Panc1 (cell line): Measurements from ENCODE around the gene TLR10. TPM values are rescaled to one million over a fixed set of nuclear protein-coding genes. Genes with fewer than 3 reads are reported as not detected.
"Not testable (repeated sequence)": the region's sequence is repeated elsewhere in the genome, so short reads cannot be mapped to it uniquely, and the experiment has no call there.

Source experiments
- ATAC-seq: fragments of 200-7000 bp; cut with Tn5 transposase; 2 replicates; pipeline ENCODE4 v1.9.1; 2020; ENCODE audit warnings: mild to moderate bottlenecking, moderate library complexity
- BruUV-seq: library from RNA; stranded (reverse); fragments of 400-500 nt; replicated peaks from 2 replicates; lab custom pipeline; 2021; lab: Mats Ljungman, UMichigan
- CTCF ChIA-PET: fragments of 300-600 bp; sonication (Branson Sonifier 250); formaldehyde crosslinking; loops from one replicate; lab custom pipeline; 2022; ENCODE audit warnings: antibody characterized with exemption; lab: Charles Lee
- POLR2A ChIA-PET: fragments of 300-600 bp; sonication (Branson Sonifier 250); formaldehyde crosslinking; loops from one replicate; lab custom pipeline; 2022; ENCODE audit warnings: antibody characterized with exemption; lab: Charles Lee
- DNase-seq: peaks from one replicate; pipeline ENCODE4 v3.0.0-alpha.2; 2010; ENCODE audit warnings: low read depth, low spot score
- H3K27ac ChIP-seq: 2 replicates; pipeline ENCODE4 v1.5.1; 2011; ENCODE audit warnings: mild to moderate bottlenecking, low read length, inconsistent platforms
- H3K27me3 ChIP-seq: fragments of 200-500 bp; sonication (Bioruptor generic); 2 replicates; pipeline ENCODE4 v1.6.0; 2014; ENCODE audit warnings: low read length, inconsistent platforms; ENCODE audit not compliant: control insufficient read depth, insufficient read depth
- H3K36me3 ChIP-seq: fragments of 200-500 bp; sonication (Bioruptor generic); 2 replicates; pipeline ENCODE4 v1.5.1; 2014; ENCODE audit warnings: inconsistent platforms, mild to moderate bottlenecking, low read length, moderate library complexity; ENCODE audit not compliant: control insufficient read depth, insufficient read depth
- H3K4me1 ChIP-seq: 2 replicates; pipeline ENCODE4 v1.5.1; 2011; ENCODE audit warnings: inconsistent platforms, mild to moderate bottlenecking, low read length, moderate library complexity; ENCODE audit not compliant: control insufficient read depth, insufficient read depth
- H3K4me3 ChIP-seq, 2 experiments: 2 replicates each; pipeline ENCODE4 v1.5.1; 2011 to 2012; ENCODE audit warnings: low read depth in 2 of 2, low read length in 2 of 2, mild to moderate bottlenecking in 2 of 2, inconsistent platforms in 1 of 2, moderate library complexity in 1 of 2
- H3K9me3 ChIP-seq: fragments of 200-500 bp; sonication (Bioruptor generic); 2 replicates; pipeline ENCODE4 v1.5.1; 2014; ENCODE audit warnings: low read depth, mild to moderate bottlenecking, inconsistent platforms, low read length, moderate library complexity; ENCODE audit not compliant: control insufficient read depth, insufficient read depth
- CTCF ChIP-seq: fragments of 450-650 bp; IDR thresholded peaks from 2 replicates; pipeline ENCODE4 v1.5.1; 2017; ENCODE audit warnings: mild to moderate bottlenecking
- POLR2AphosphoS5 ChIP-seq: IDR thresholded peaks from 2 replicates; pipeline ENCODE4 v1.6.1; 2012; ENCODE audit warnings: mild to moderate bottlenecking, low read depth, low read length, moderate library complexity
- REST ChIP-seq, 2 experiments: IDR thresholded peaks; 2 replicates each; pipeline ENCODE4 v1.6.1; 2011 to 2012; ENCODE audit warnings: low read depth in 2 of 2, control low read depth in 1 of 2, low read length in 1 of 2, mild to moderate bottlenecking in 1 of 2, moderate library complexity in 1 of 2; ENCODE audit not compliant: insufficient read depth in 1 of 2
- SIN3A ChIP-seq: IDR thresholded peaks from 2 replicates; pipeline ENCODE4 v1.6.1; 2012; ENCODE audit warnings: low read depth, mild to moderate bottlenecking, low read length, moderate library complexity, borderline replicate concordance; ENCODE audit not compliant: insufficient read depth
- TCF7L2 ChIP-seq: IDR thresholded peaks from 2 replicates; pipeline ENCODE4 v1.6.1; 2011; ENCODE audit warnings: mild to moderate bottlenecking, low read depth, low read length, inconsistent platforms
- in situ Hi-C: cut with HindIII; loops from 2 replicates; pipeline ENCODE4 v1.10.0; 2016; ENCODE audit warnings: low sequenced_read_pairs, low pct_unique_long_range_greater_than_20kb
- intact Hi-C: fragments of 100-400 bp; cut with micrococcal nuclease; formaldehyde crosslinking; loops from one replicate; pipeline ENCODE4 v1.10.0; 2022; ENCODE audit not compliant: unreplicated experiment
- total RNA-seq: library from RNA; stranded (reverse); gene quantifications from one replicate; pipeline ENCODE4 v1.2.1, GENCODE V29; 2021; ENCODE audit not compliant: unreplicated experiment

The TLR10 gene
- total RNA-seq, 1 experiment from 2014 or later: 0.05 TPM

GRCh38 chr4:38814386-38814785 is 31.6 kb upstream of the TLR10 start:
- Histone ChIP-seq H3K4me1 (no peaks in the 10 kb centered on the region), H3K4me3 (no peak overlapping the region), H3K9me3 (no peaks in the 10 kb centered on the region), H3K27ac (no peak overlapping the region), H3K36me3 (no peaks in the 10 kb centered on the region; the same call in 1 of the 2 replicates), H3K27me3 (no peaks in the 10 kb centered on the region)
- ATAC-seq: no peak
- no peak for DNase-seq
- ChIA-PET POLR2A (interaction anchor here (0.5 kb wide), 1 partner anchor 237 kb away, joined by 7 read pairs; no protein-coding TSS in a partner anchor), CTCF (no interaction called here)
- TF ChIP-seq SIN3A (no peak), POLR2AphosphoS5 (no peak), REST (IDR thresholded peaks at IDR 0.05; ENCODE audit: insufficient read depth in 1 of 2, low read depth in 2 of 2, low read length in 1 of 2) (no peak), TCF7L2 (no peak), CTCF (no peak)
- BruUV-seq: no TSS peak
- intact Hi-C loops (no loop called here), in situ Hi-C loops (no loop called here)

- Histone ChIP-seq H3K4me3 (no peak overlapping the region), H3K36me3 (no peaks in the 10 kb centered on the region), H3K9me3 (no peaks in the 10 kb centered on the region), H3K27ac (no peak overlapping the region), H3K27me3 (no peaks in the 10 kb centered on the region), H3K4me1 (no peaks in the 10 kb centered on the region)
- no peak for TF ChIP-seq CTCF
- TF ChIP-seq REST (IDR thresholded peaks at IDR 0.05; ENCODE audit: insufficient read depth in 1 of 2, low read depth in 2 of 2, low read length in 1 of 2): no peak
- no peak for TF ChIP-seq TCF7L2
- TF ChIP-seq SIN3A: no peak
- TF ChIP-seq POLR2AphosphoS5: no peak
- BruUV-seq: no TSS peak
- intact Hi-C loops (no loop called here), in situ Hi-C loops (no loop called here)
- CTCF ChIA-PET: no interaction called here
- no peak for ATAC-seq
- POLR2A ChIA-PET: no interaction called here
- no peak for DNase-seq
Measured at GRCh38 chr4:38811297-38811696, 28.5 kb upstream of the TLR10 start.

GRCh38 chr4:38807462-38807861 is 24.7 kb upstream of the TLR10 start:
- POLR2A ChIA-PET, intact Hi-C loops: not testable (repeated sequence)

GRCh38 chr4:38806251-38806650 is 23.5 kb upstream of the TLR10 start:
- ATAC-seq, POLR2A ChIA-PET, H3K27ac ChIP-seq: not testable (repeated sequence)

More at GRCh38 chr4:38807462-38807861, 24.7 kb upstream of the TLR10 start:
- DNase-seq, ATAC-seq, H3K4me1 ChIP-seq, in situ Hi-C loops, H3K9me3 ChIP-seq, CTCF ChIA-PET, H3K4me3 ChIP-seq, H3K27ac ChIP-seq, H3K27me3 ChIP-seq, BruUV-seq, H3K36me3 ChIP-seq: not testable (repeated sequence)

More at GRCh38 chr4:38806251-38806650, 23.5 kb upstream of the TLR10 start:
- intact Hi-C loops, H3K27me3 ChIP-seq, H3K4me1 ChIP-seq, CTCF ChIA-PET, H3K36me3 ChIP-seq, in situ Hi-C loops, H3K9me3 ChIP-seq, H3K4me3 ChIP-seq, BruUV-seq, DNase-seq: not testable (repeated sequence)
